Body of pancreas (tissue), 4 donors: ENCODE results near the gene CDCA4. TPM values are rescaled to one million over a fixed set of nuclear protein-coding genes. Genes with fewer than 3 reads are reported as not detected.
"Not testable (repeated sequence)": the region's sequence is repeated elsewhere in the genome, so short reads cannot be mapped to it uniquely, and the experiment has no call there.

Experiments used
- ATAC-seq: fragments of 150-250 bp; one replicate; pipeline ENCODE4 v1.9.1; 2016
- DNase-seq, 4 donors: peaks; one replicate each; pipeline ENCODE4 v3.0.0-alpha.2; 2019
- H3K27ac ChIP-seq, 4 donors: fragments of 200-600 bp; sonication (generic); 1 replicate in 3 of 4; 2 replicates in 1 of 4; pipeline versions ENCODE4 v1.5.1 to v1.6.1; 2016 to 2019; ENCODE audit warnings: mild to moderate bottlenecking in 1 of 4, mixed read lengths in 1 of 4, moderate library complexity in 1 of 4
- H3K27me3 ChIP-seq, 2 donors: fragments of 200-600 bp; sonication (generic); one replicate each; pipeline ENCODE4 v1.6.0; 2016; ENCODE audit warnings: mild to moderate bottlenecking in 1 of 2
- H3K36me3 ChIP-seq, 2 donors: fragments of 200-600 bp; sonication (generic); replicated peaks in 1 of 2; 2 replicates each; pipeline ENCODE4 v1.5.1; 2016; ENCODE audit warnings: low read depth in 2 of 2; ENCODE audit not compliant: insufficient read depth in 1 of 2
- H3K4me1 ChIP-seq: fragments of 200-600 bp; sonication (generic); one replicate; pipeline ENCODE4 v1.6.0; 2016
- H3K4me3 ChIP-seq, 2 donors: fragments of 200-600 bp; sonication (generic); 1 replicate in 1 of 2; 2 replicates in 1 of 2; pipeline ENCODE4 v1.5.1; 2016 to 2019
- H3K9me3 ChIP-seq, 3 donors: fragments of 200-600 bp; sonication (generic); 1 replicate in 2 of 3; 2 replicates in 1 of 3; pipeline ENCODE4 v1.5.1; 2016
- CTCF ChIP-seq, 7 experiments: fragments of 450-650 bp in 4 of 7; fragments of 200-600 bp in 3 of 7; sonication (generic) in 3 of 7; IDR thresholded peaks; one replicate each; pipeline ENCODE4 v1.5.1; 2016 to 2019; ENCODE audit warnings: antibody characterized with exemption in 7 of 7
- POLR2A ChIP-seq, 3 donors: fragments of 450-650 bp; IDR thresholded peaks; one replicate each; pipeline ENCODE4 v1.6.1; 2016; ENCODE audit warnings: antibody characterized with exemption in 3 of 3, mild to moderate bottlenecking in 2 of 3
- WGBS, 2 donors: methylation state at CpG; one replicate each; pipeline ENCODE4 v1.1.5; 2017; 5-methylcytosine and 5-hydroxymethylcytosine counted together
- intact Hi-C: fragments of 100-400 bp; cut with DNase I; formaldehyde crosslinking; loops from one replicate; pipeline ENCODE4 v1.15.1; 2023
- total RNA-seq, 2 donors: library from RNA; depleted of rRNA; stranded (reverse); fragments of >200 nt; gene quantifications; one replicate each; pipeline ENCODE4 v1.1.0, GENCODE V29; 2016

Gene CDCA4
- total RNA-seq, 2 donors from 2014 or later: 2.6 to 4.7 TPM

DNA sequence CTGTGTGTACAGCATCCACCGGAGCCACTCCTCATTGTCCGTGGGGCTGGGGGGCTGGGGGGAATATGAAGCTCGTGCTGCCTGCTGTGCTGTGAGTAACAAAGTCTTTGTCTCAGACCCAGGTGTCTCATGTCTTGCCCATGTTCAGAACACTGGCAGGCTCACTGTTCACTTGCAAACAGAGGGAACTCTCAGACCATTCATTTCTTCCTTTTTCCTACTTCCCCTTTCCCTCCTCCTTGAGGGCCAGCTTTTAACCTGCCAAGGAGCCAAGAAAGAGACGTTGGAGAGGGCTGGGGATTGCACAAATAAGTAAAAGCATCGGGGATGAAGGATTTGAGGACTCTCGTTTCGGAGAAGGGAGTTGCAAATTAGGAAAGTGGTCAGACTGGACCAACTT lies 22.8 kb upstream of the CDCA4 start:
- no peak for TF ChIP-seq CTCF (IDR thresholded peaks at IDR 0.05)
- TF ChIP-seq POLR2A (IDR thresholded peaks at IDR 0.05): no peak
- H3K36me3 ChIP-seq: no peaks in the 10 kb centered on the region
- H3K9me3 ChIP-seq: no peaks in the 10 kb centered on the region
- intact Hi-C loops: no loop called here
- no peaks in the 10 kb centered on the region for H3K27me3 ChIP-seq
- no peak overlapping the region for H3K27ac ChIP-seq
- ATAC-seq: no peak
- 56 to 72% methylated on average over 7 of the region's 7 CpGs for WGBS, 2 donors
- no peak overlapping the region for H3K4me3 ChIP-seq
- peaks cover 6% of the 10 kb centered on the region for H3K4me1 ChIP-seq
- DNase-seq: no peak

GRCh38 chr14:105042813-105043212 lies 21.9 kb upstream of the CDCA4 start:
- no peaks in the 10 kb centered on the region for H3K9me3 ChIP-seq
- ATAC-seq (no peak), DNase-seq (no peak)
- intact Hi-C loops: no loop called here
- no peak overlapping the region for H3K27ac ChIP-seq
- H3K4me1 ChIP-seq: peaks cover 6% of the 10 kb centered on the region
- TF ChIP-seq CTCF (IDR thresholded peaks at IDR 0.05) (no peak), POLR2A (IDR thresholded peaks at IDR 0.05) (no peak)
- no peaks in the 10 kb centered on the region for H3K27me3 ChIP-seq
- no peak overlapping the region for H3K4me3 ChIP-seq
- 73 to 77% methylated on average over 16 to 17 of the region's 17 CpGs for WGBS, 2 donors
- no peaks in the 10 kb centered on the region for H3K36me3 ChIP-seq

DNA sequence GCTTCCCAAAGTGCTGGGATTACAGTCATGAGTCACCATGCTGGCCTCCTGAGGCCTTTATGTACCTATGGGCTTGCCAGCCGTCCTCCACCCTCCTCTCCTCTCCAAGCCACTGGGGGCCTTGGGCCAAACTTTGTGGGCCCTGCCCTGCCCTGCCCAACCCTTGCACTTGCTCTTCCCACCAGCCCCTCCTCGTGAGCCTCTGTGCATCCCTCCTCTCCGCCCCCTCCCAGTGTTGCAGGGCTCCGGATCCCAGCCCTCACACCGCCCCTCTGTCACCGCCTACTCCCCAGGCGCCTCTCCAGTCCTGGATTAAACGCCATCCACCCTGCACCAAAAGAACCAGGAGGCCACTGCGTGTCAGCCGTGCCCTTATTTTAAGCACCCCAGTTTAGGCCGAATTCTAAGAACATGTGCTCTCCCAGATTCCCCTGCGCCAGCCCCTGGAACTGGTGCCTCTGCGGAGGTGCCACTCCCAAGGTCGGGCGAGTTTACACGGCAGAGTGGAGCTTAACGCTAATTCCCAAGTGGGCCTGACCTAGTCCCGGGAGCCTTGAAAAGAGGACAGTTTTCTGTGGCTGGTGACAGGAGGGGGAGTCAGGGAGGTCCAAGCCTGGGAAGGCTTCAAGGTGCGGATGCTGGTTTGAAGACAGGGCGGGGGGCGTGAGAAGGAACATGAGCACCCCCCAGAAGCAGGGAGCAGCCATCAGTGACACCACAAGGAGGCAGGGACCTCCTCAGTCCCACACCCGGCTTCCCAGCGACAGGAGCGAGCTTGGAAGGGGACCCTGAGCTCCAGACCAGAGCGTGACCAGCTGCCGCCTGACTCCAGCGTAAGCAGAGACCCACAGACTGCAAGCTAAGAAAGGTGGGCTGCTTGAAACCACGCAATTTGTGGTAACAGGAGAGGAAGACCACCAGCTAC lies 21.2 kb upstream of the CDCA4 start:
- H3K27me3 ChIP-seq: no peaks in the 10 kb centered on the region
- no peaks in the 10 kb centered on the region for H3K36me3 ChIP-seq
- intact Hi-C loops: no loop called here
- DNase-seq (no peak), ATAC-seq (no peak)
- H3K4me3 ChIP-seq: no peak overlapping the region
- TF ChIP-seq POLR2A (IDR thresholded peaks at IDR 0.05): no peak
- TF ChIP-seq CTCF (IDR thresholded peaks at IDR 0.05): no peak
- H3K9me3 ChIP-seq: no peaks in the 10 kb centered on the region
- H3K4me1 ChIP-seq: peaks cover 6% of the 10 kb centered on the region
- 74 to 79% methylated on average over 22 to 27 of the region's 28 CpGs for WGBS, 2 donors
- H3K27ac ChIP-seq: no peak overlapping the region

DNA sequence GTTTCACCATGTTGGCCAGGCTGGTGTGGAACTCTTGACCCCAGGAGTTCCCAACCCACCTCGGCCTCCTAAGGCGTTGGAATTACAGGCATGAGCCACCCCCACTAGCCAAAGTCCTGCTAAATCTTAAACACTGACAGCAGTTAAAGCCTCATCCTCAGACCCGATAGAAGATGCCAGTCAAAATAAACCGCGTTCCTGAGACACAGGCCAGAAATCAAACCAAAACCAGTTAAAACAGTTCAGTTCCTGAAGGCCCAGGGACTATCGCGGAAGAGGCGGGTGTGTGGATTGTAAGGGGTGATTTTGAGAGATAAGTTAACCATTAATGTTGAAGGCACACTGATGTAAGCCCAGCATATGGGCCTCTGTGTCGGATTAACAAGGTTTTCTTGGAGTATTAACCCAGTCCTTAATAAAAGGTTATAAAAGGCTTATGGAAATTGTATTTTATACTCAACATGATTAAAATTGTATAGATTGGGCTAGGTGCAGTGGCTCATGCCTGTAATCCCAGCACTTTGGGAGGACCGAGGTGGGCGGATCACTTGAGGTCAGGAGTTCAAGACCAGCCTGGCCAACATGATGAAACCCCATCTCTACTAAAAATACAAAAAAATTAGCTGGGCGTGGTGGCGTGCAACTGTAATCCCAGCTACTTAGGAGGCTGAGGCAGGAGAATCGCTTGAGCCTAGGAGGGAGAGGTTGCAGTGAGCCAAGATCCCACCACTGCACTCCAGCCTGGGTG lies 18.7 kb upstream of the CDCA4 start:
- Histone ChIP-seq H3K4me3 (no peak overlapping the region), H3K36me3 (no peaks in the 10 kb centered on the region), H3K27ac (no peak overlapping the region), H3K27me3 (no peaks in the 10 kb centered on the region), H3K9me3 (no peaks in the 10 kb centered on the region), H3K4me1 (no peaks in the 10 kb centered on the region)
- TF ChIP-seq CTCF (IDR thresholded peaks at IDR 0.05) (no peak), POLR2A (IDR thresholded peaks at IDR 0.05) (no peak)
- 69% methylated on average over 13 to 14 of the region's 14 CpGs for WGBS, 2 donors
- DNase-seq (no peak), ATAC-seq (no peak)
- intact Hi-C loops: no loop called here

DNA sequence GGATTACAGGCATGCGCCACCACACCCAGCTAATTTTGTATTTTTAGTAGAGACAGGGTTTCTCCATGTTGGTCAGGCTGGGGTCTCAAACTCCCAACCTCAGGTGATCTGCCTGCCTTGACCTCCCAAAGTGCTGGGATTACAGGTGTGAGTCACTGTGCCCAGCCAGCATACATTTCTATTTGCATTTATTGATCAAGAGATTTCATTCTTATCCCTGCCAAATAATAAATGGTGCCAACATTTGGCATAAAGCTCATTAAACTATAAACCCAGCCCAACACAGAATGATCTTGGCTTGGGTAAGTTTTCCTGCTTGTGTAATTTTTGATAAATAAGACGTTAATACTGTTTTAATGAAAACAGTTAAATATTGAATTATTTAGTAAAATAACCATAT lies 14.7 kb upstream of the CDCA4 start:
- WGBS, 2 donors: 49 to 56% methylated on average over 2 of the region's 2 CpGs
- H3K27ac ChIP-seq, H3K36me3 ChIP-seq, ATAC-seq, H3K9me3 ChIP-seq, DNase-seq, H3K4me3 ChIP-seq, intact Hi-C loops, H3K27me3 ChIP-seq, H3K4me1 ChIP-seq: not testable (repeated sequence)
